ENCODE data around the gene RGR. TPM values are rescaled to one million over a fixed set of nuclear protein-coding genes. Genes with fewer than 3 reads are reported as not detected.

Gene RGR
- total and polyA plus RNA-seq, 4 donors = 0.05 to 0.65 (median 0.31) TPM; not detected in 1

DNA sequence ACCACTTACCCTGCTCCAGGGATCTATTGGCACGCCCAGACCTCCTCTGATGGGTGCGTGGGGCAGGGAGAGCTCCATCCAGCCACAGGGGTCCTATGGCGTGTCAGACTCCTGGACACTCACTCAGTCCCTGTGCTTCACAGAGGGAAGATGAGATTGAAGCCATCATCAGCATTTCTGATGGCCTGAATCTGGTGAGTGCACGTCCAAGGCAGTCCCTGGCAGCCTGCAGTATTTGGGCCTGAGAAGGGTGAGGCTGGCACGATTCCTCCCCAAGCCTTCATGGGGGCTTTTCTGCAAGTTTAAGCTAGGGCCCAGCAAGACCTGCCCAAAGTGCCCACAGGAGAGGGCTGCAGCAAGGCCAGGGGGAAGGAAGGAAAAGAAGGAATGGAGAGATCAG lies 47.2 kb upstream of the RGR start:
- H3K27ac ChIP-seq (ENCODE audit: low read depth in 1 of 2, low read length in 1 of 2) = no peak overlapping the region
- DNase-seq (no peak), ATAC-seq (ENCODE audit: insufficient read depth, low FRiP score) (no peak)
- peaks cover 0 to 50% (median 31%) of the 10 kb centered on the region in 3 donors for H3K27me3 ChIP-seq (ENCODE audit: control insufficient read depth in 3 of 3, insufficient read depth in 3 of 3, low read length in 2 of 3)
- TF ChIP-seq, protein P1, sequence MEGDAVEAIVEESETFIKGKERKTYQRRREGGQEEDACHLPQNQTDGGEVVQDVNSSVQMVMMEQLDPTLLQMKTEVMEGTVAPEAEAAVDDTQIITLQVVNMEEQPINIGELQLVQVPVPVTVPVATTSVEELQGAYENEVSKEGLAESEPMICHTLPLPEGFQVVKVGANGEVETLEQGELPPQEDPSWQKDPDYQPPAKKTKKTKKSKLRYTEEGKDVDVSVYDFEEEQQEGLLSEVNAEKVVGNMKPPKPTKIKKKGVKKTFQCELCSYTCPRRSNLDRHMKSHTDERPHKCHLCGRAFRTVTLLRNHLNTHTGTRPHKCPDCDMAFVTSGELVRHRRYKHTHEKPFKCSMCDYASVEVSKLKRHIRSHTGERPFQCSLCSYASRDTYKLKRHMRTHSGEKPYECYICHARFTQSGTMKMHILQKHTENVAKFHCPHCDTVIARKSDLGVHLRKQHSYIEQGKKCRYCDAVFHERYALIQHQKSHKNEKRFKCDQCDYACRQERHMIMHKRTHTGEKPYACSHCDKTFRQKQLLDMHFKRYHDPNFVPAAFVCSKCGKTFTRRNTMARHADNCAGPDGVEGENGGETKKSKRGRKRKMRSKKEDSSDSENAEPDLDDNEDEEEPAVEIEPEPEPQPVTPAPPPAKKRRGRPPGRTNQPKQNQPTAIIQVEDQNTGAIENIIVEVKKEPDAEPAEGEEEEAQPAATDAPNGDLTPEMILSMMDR (IDR thresholded peaks at IDR 0.05; ENCODE audit: control extremely low read depth, extremely low read depth) = no peak
- no peaks in the 10 kb centered on the region for H3K9me3 ChIP-seq (ENCODE audit: control insufficient read depth in 4 of 4, insufficient read depth in 3 of 4, low read length in 3 of 4)
- no peaks in the 10 kb centered on the region for H3K36me3 ChIP-seq (ENCODE audit: control insufficient read depth in 4 of 4, insufficient read depth in 4 of 4, low read length in 4 of 4)
- 78 to 87% methylated on average over 5 of the region's 5 CpGs for WGBS, 2 donors
- H3K4me3 ChIP-seq = no peak overlapping the region
- peaks cover 0 to 6% (median 0%) of the 10 kb centered on the region in 5 donors for H3K4me1 ChIP-seq (ENCODE audit: control insufficient read depth in 5 of 5, insufficient read depth in 5 of 5, low read length in 5 of 5)
- no peak overlapping the region for H3K9ac ChIP-seq (ENCODE audit: insufficient read depth in 1 of 2, low read length in 2 of 2)

DNA sequence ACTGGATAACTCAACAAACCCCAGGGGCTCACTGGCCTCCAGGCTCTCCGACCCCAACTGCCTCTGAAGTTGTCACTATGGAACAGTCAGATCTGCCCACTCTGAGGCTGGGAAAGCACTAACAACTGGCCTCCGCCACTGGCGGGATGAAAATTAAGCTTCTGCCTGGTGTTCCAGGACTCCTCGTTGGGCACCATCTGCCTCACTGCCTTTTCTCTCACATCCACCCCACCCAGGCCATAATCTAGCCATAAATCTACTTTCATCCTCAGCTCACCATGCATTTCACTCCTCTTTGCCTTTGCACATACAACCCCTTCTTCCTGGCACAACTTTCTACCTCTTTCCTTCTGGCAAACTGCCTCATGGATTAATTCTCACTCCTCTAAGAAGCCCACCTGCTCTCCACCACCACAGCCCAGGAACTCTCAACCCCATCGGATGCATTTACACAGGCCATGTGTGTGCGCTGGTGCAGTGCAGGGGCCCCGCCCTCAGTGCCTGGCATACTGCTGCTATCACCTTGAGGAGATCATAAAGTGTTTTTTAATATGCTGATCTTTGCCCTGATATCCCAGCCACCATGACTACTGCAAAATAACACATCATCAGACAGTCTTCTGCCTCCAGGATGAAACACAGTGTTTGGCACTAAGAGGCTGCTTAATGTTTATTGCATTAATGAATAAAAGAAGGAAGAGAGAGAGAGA lies 46.5 kb upstream of the RGR start:
- ATAC-seq (ENCODE audit: insufficient read depth, low FRiP score) (no peak), DNase-seq (no peak)
- Histone ChIP-seq H3K9ac (ENCODE audit: insufficient read depth in 1 of 2, low read length in 2 of 2) (no peak overlapping the region), H3K36me3 (ENCODE audit: control insufficient read depth in 4 of 4, insufficient read depth in 4 of 4, low read length in 4 of 4) (no peaks in the 10 kb centered on the region), H3K4me3 (no peak overlapping the region), H3K4me1 (ENCODE audit: control insufficient read depth in 5 of 5, insufficient read depth in 5 of 5, low read length in 5 of 5) (peaks cover 0 to 6% (median 0%) of the 10 kb centered on the region in 5 donors), H3K9me3 (ENCODE audit: control insufficient read depth in 4 of 4, insufficient read depth in 3 of 4, low read length in 3 of 4) (no peaks in the 10 kb centered on the region), H3K27me3 (ENCODE audit: control insufficient read depth in 3 of 3, insufficient read depth in 3 of 3, low read length in 2 of 3) (peaks cover 0 to 43% (median 25%) of the 10 kb centered on the region in 3 donors), H3K27ac (ENCODE audit: low read depth in 1 of 2, low read length in 1 of 2) (no peak overlapping the region)
- TF ChIP-seq, protein P1 (IDR thresholded peaks at IDR 0.05; ENCODE audit: control extremely low read depth, extremely low read depth) = no peak
- 84 to 92% methylated on average over 7 of the region's 7 CpGs for WGBS, 2 donors

DNA sequence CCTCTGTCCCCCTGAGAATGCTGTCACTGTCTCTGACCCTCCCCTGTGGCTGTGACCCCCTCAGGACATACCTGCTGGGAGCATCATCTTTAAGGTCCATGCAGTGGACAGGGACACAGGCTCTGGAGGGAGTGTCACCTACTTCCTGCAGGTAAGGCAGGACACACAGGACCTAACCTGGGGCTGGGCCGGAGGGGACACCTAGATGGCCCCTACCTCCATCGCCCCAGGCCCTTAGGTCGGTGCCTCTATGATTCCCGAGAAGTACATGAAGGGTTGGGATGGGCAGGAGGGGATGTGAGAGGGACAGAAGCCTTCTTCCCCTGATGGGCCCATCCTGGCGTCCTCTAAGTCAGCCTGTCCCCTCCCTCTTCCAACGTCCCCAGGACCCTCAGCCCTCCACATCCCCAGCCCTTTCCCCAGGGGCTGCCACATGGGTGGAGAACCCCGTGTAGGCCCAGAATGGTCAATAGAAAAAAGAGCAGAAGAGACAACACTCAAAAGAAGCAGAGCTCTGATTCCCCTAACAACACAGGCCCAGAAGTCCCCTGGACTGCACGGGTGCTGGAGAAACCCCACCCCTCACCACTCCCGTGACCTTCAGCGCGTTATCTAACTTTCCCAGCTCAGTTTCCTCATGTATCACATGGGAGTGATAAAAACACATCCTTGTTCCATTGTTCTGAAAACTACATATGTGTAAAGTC lies 44.2 kb upstream of the RGR start:
- Histone ChIP-seq H3K36me3 (ENCODE audit: control insufficient read depth in 4 of 4, insufficient read depth in 4 of 4, low read length in 4 of 4) (no peaks in the 10 kb centered on the region), H3K4me1 (ENCODE audit: control insufficient read depth in 5 of 5, insufficient read depth in 5 of 5, low read length in 5 of 5) (no peaks in the 10 kb centered on the region), H3K27me3 (ENCODE audit: control insufficient read depth in 3 of 3, insufficient read depth in 3 of 3, low read length in 2 of 3) (peaks cover 0 to 23% (median 6%) of the 10 kb centered on the region in 3 donors), H3K27ac (ENCODE audit: low read depth in 1 of 2, low read length in 1 of 2) (no peak overlapping the region), H3K9ac (ENCODE audit: insufficient read depth in 1 of 2, low read length in 2 of 2) (no peak overlapping the region), H3K4me3 (no peak overlapping the region), H3K9me3 (ENCODE audit: control insufficient read depth in 4 of 4, insufficient read depth in 3 of 4, low read length in 3 of 4) (no peaks in the 10 kb centered on the region)
- 72 to 83% methylated on average over 11 of the region's 11 CpGs for WGBS, 2 donors
- TF ChIP-seq, protein P1 (IDR thresholded peaks at IDR 0.05; ENCODE audit: control extremely low read depth, extremely low read depth) = no peak
- no peak for ATAC-seq (ENCODE audit: insufficient read depth, low FRiP score)
- no peak for DNase-seq
